ENCODE data around the gene CPVL. TPM values are rescaled to one million over a fixed set of nuclear protein-coding genes. Genes with fewer than 3 reads are reported as not detected.

Gene CPVL
- total RNA-seq, 1 experiment from 2014 or later = 26.9 TPM

- Mint-ChIP-seq H3K36me3 (ENCODE audit: insufficient read depth in 1 of 3, low read depth in 3 of 3) (peaks cover 0 to 11% (median 5%) of the 10 kb centered on the region in 3 experiments; a peak in 4 of 7 replicates), H3K27ac (no peak overlapping the region), H3K4me3 (no peak overlapping the region), H3K27me3 (ENCODE audit: low read depth) (no peaks in the 10 kb centered on the region), H3K9me3 (peaks cover 9% of the 10 kb centered on the region in 2 experiments; a peak in 4 of 5 replicates), H3K4me1 (peaks cover 20 to 22% of the 10 kb centered on the region in 2 experiments)
- Histone ChIP-seq H4K91ac (ENCODE audit: insufficient read length, low read depth, low read length) (no peak overlapping the region), H3K9me3 (ENCODE audit: control insufficient read depth, low read depth, low read length) (no peaks in the 10 kb centered on the region), H3K27me3 (ENCODE audit: insufficient read depth, low read length) (no peaks in the 10 kb centered on the region), H2BK20ac (ENCODE audit: low read depth, low read length, poor library complexity, severe bottlenecking) (no peak overlapping the region), H2AFZ (ENCODE audit: low read length) (no peak overlapping the region), H3K4ac (ENCODE audit: low read depth, low read length) (no peak overlapping the region), H2BK15ac (ENCODE audit: low read depth, low read length) (no peak overlapping the region), H3K4me1 (ENCODE audit: insufficient read depth, low read length) (peaks cover 11% of the 10 kb centered on the region), H3K23me2 (ENCODE audit: insufficient read length, low read depth, low read length, poor library complexity, severe bottlenecking) (no peaks in the 10 kb centered on the region), H4K5ac (ENCODE audit: insufficient read length, low read depth, low read length) (no peak overlapping the region), H3K14ac (ENCODE audit: insufficient read depth, low read length) (no peak overlapping the region), H3K23ac (ENCODE audit: insufficient read length, low read depth, low read length) (no peak overlapping the region), H2AK5ac (ENCODE audit: insufficient read length, low read length) (no peak overlapping the region), H2BK5ac (ENCODE audit: insufficient read length, low read length) (no peak overlapping the region), H3K79me2 (ENCODE audit: insufficient read depth, low read length) (no peaks in the 10 kb centered on the region), H3K27ac (ENCODE audit: insufficient read length, low read depth, low read length) (no peak overlapping the region), H3K56ac (ENCODE audit: insufficient read length, low read depth, low read length) (no peak overlapping the region), H4K8ac (replicated peaks; ENCODE audit: insufficient read length, low read depth, low read length) (no peak overlapping the region), H4K20me1 (ENCODE audit: control insufficient read depth, insufficient read depth, insufficient read length) (no peaks in the 10 kb centered on the region), H3K4me2 (ENCODE audit: insufficient read depth, insufficient read length, low read length) (no peak overlapping the region), H3K9ac (ENCODE audit: extremely low read depth, insufficient read length, low read length) (no peak overlapping the region), H3T11ph (ENCODE audit: low read length) (no peak overlapping the region), H3K79me1 (ENCODE audit: insufficient read depth, low read depth, low read length, poor library complexity, severe bottlenecking) (no peaks in the 10 kb centered on the region), H2BK120ac (ENCODE audit: low read depth, low read length, poor library complexity, severe bottlenecking) (no peak overlapping the region), H3K18ac (ENCODE audit: insufficient read length, low read depth, low read length) (no peak overlapping the region), H2BK12ac (ENCODE audit: insufficient read length, low read depth, low read length) (no peak overlapping the region)
- TF ChIP-seq, protein P1, sequence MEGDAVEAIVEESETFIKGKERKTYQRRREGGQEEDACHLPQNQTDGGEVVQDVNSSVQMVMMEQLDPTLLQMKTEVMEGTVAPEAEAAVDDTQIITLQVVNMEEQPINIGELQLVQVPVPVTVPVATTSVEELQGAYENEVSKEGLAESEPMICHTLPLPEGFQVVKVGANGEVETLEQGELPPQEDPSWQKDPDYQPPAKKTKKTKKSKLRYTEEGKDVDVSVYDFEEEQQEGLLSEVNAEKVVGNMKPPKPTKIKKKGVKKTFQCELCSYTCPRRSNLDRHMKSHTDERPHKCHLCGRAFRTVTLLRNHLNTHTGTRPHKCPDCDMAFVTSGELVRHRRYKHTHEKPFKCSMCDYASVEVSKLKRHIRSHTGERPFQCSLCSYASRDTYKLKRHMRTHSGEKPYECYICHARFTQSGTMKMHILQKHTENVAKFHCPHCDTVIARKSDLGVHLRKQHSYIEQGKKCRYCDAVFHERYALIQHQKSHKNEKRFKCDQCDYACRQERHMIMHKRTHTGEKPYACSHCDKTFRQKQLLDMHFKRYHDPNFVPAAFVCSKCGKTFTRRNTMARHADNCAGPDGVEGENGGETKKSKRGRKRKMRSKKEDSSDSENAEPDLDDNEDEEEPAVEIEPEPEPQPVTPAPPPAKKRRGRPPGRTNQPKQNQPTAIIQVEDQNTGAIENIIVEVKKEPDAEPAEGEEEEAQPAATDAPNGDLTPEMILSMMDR (conservative IDR thresholded peaks at IDR 0.05) = no peak
- no peak for DNase-seq
- WGBS (ENCODE audit: extremely low coverage, insufficient read length, low lambda C conversion rate) = no CpG with 5 or more reads among the region's 1 CpG
Measured at GRCh38 chr7:28977881-28978280, 168.5 kb downstream of the CPVL start.

Measured in H9 (cell line).